Hepatocyte (in vitro differentiated cells): ENCODE measurements around the gene RPL36AL. TPM values are rescaled to one million over a fixed set of nuclear protein-coding genes. Genes with fewer than 3 reads are reported as not detected.

ENCODE experiments used
- DNase-seq: peaks from one replicate; pipeline ENCODE4 v3.0.0-alpha.2; 2016; ENCODE audit warnings: low spot score
- H2AFZ ChIP-seq: fragments of 200-600 bp; sonication (generic); 2 replicates; pipeline ENCODE4 v1.6.0; 2016; ENCODE audit warnings: antibody characterized with exemption, mild to moderate bottlenecking
- H3K27ac ChIP-seq: fragments of 200-600 bp; sonication (generic); 2 replicates; pipeline ENCODE4 v1.5.1; 2016; ENCODE audit warnings: mild to moderate bottlenecking
- H3K27me3 ChIP-seq: fragments of 200-600 bp; sonication (generic); 2 replicates; pipeline ENCODE4 v1.6.1; 2016
- H3K36me3 ChIP-seq: fragments of 200-600 bp; sonication (generic); replicated peaks from 2 replicates; pipeline ENCODE4 v1.5.1; 2016; ENCODE audit warnings: low read depth; ENCODE audit not compliant: insufficient read depth
- H3K4me1 ChIP-seq: fragments of 200-600 bp; sonication (generic); 2 replicates; pipeline ENCODE4 v1.5.1; 2016; ENCODE audit warnings: mild to moderate bottlenecking, moderate library complexity; ENCODE audit not compliant: insufficient read depth
- H3K4me2 ChIP-seq: fragments of 200-600 bp; sonication (generic); 2 replicates; pipeline ENCODE4 v1.6.0; 2016
- H3K4me3 ChIP-seq: fragments of 200-600 bp; sonication (generic); 2 replicates; pipeline ENCODE4 v1.5.1; 2016; ENCODE audit warnings: mild to moderate bottlenecking
- H3K79me2 ChIP-seq: fragments of 200-600 bp; sonication (generic); 2 replicates; pipeline ENCODE4 v1.6.0; 2017; ENCODE audit warnings: mild to moderate bottlenecking
- H3K9me2 ChIP-seq: fragments of 200-600 bp; sonication (generic); replicated peaks from 2 replicates; pipeline ENCODE4 v1.6.0; 2017; ENCODE audit warnings: mild to moderate bottlenecking; ENCODE audit not compliant: insufficient read depth
- H3K9me3 ChIP-seq: fragments of 200-600 bp; sonication (generic); 2 replicates; pipeline ENCODE4 v1.5.1; 2016; ENCODE audit warnings: low read depth, mild to moderate bottlenecking
- H4K20me1 ChIP-seq: fragments of 200-600 bp; sonication (generic); 2 replicates; pipeline ENCODE4 v1.6.0; 2016; ENCODE audit warnings: mild to moderate bottlenecking; ENCODE audit not compliant: insufficient read depth, poor library complexity, severe bottlenecking
- CTCF ChIP-seq: fragments of 200-600 bp; sonication (generic); IDR thresholded peaks from 2 replicates; pipeline ENCODE4 v1.5.1; 2016; ENCODE audit warnings: antibody characterized with exemption, mild to moderate bottlenecking; ENCODE audit not compliant: poor library complexity
- EZH2 ChIP-seq: fragments of 200-600 bp; sonication (generic); IDR thresholded peaks from 2 replicates; pipeline ENCODE4 v1.6.1; 2016; ENCODE audit warnings: antibody characterized with exemption, mild to moderate bottlenecking, borderline replicate concordance
- EZH2phosphoT487 ChIP-seq: fragments of 200-600 bp; sonication (generic); IDR thresholded peaks from one replicate; pipeline ENCODE4 v1.6.1; 2018; ENCODE audit warnings: antibody characterized with exemption, mild to moderate bottlenecking, low read depth, moderate library complexity; ENCODE audit not compliant: unreplicated experiment, severe bottlenecking
- WGBS: methylation state at CpG from one replicate; pipeline ENCODE4 v1.1.6; 2016; ENCODE audit warnings: low lambda C conversion rate; ENCODE audit errors: missing lambda C conversion rate; 5-methylcytosine and 5-hydroxymethylcytosine counted together
- polyA plus RNA-seq: library from polyadenylated mRNA; unstranded; fragments of >200 nt; fragmentation: Nextera tagmentation; extraction: Ambion mirVana; gene quantifications from 2 replicates; pipeline ENCODE4 v1.2.1, GENCODE V29; 2016
- total RNA-seq: library from RNA; depleted of rRNA; stranded (reverse); fragments of >200 nt; gene quantifications from 2 replicates; pipeline ENCODE4 v1.2.3, GENCODE V29; 2014

The RPL36AL gene
- total and polyA plus RNA-seq, 2 experiments from 2014 or later, result 208 to 277 TPM

GRCh38 chr14:49581209-49582112, 39.0 kb downstream of the RPL36AL start:
- Histone ChIP-seq H3K27ac (no peak overlapping the region), H3K4me2 (no peak overlapping the region), H3K9me2 (no peaks in the 10 kb centered on the region), H3K4me1 (peaks cover 8% of the 10 kb centered on the region), H3K9me3 (no peaks in the 10 kb centered on the region), H4K20me1 (peaks cover 53% of the 10 kb centered on the region), H3K36me3 (peaks cover 8% of the 10 kb centered on the region), H3K79me2 (peaks cover 73% of the 10 kb centered on the region), H3K27me3 (no peaks in the 10 kb centered on the region), H3K4me3 (no peak overlapping the region), H2AFZ (no peak overlapping the region)
- no peak for DNase-seq
- TF ChIP-seq CTCF (no peak), EZH2phosphoT487 (no peak), EZH2 (no peak)
- 74% methylated on average over 9 of the region's 9 CpGs for WGBS

GRCh38 chr14:49579841-49580240, 40.6 kb downstream of the RPL36AL start:
- H3K4me1 ChIP-seq, result peaks cover 8% of the 10 kb centered on the region
- WGBS, result 95% methylated on average over 2 of the region's 2 CpGs

GRCh38 chr14:49578141-49578540, 42.3 kb downstream of the RPL36AL start:
- Histone ChIP-seq H3K36me3 (no peaks in the 10 kb centered on the region), H3K9me2 (no peaks in the 10 kb centered on the region), H4K20me1 (peaks cover 28% of the 10 kb centered on the region), H3K79me2 (peaks cover 44% of the 10 kb centered on the region), H3K4me3 (no peak overlapping the region), H3K9me3 (no peaks in the 10 kb centered on the region), H3K27me3 (no peaks in the 10 kb centered on the region), H3K4me1 (no peaks in the 10 kb centered on the region), H3K27ac (no peak overlapping the region), H3K4me2 (no peak overlapping the region), H2AFZ (no peak overlapping the region)
- TF ChIP-seq EZH2 (no peak), EZH2phosphoT487 (no peak), CTCF (no peak)
- 100% methylated on average over 1 of the region's 1 CpG for WGBS
- no peak for DNase-seq

More at GRCh38 chr14:49579841-49580240, 40.6 kb downstream of the RPL36AL start:
- Histone ChIP-seq H3K9me2 (no peaks in the 10 kb centered on the region), H3K4me2 (no peak overlapping the region), H4K20me1 (peaks cover 45% of the 10 kb centered on the region), H3K27ac (no peak overlapping the region), H3K27me3 (no peaks in the 10 kb centered on the region), H3K9me3 (no peaks in the 10 kb centered on the region), H3K36me3 (peaks cover 8% of the 10 kb centered on the region), H2AFZ (no peak overlapping the region), H3K4me3 (no peak overlapping the region), H3K79me2 (peaks cover 61% of the 10 kb centered on the region)
- TF ChIP-seq EZH2phosphoT487 (no peak), EZH2 (no peak), CTCF (no peak)
- DNase-seq, result no peak
